SU-DHL-6 (cell line): ENCODE results near the gene SHC2.

ENCODE experiments used
- H2AFZ ChIP-seq: fragments of 200-600 bp; sonication (generic); 2 replicates; pipeline ENCODE4 v1.6.1; 2014; ENCODE audit warnings: low read depth, mild to moderate bottlenecking, moderate library complexity, mixed read lengths, antibody characterized with exemption, low read length; ENCODE audit not compliant: severe bottlenecking
- H3F3A ChIP-seq: fragments of 200-600 bp; shearing (Covaris generic); 2 replicates; pipeline ENCODE4 v1.6.0; 2016; ENCODE audit warnings: antibody characterized with exemption, mild to moderate bottlenecking; ENCODE audit not compliant: insufficient read depth
- H3K27ac ChIP-seq: fragments of 200-600 bp; sonication (generic); 2 replicates; pipeline ENCODE4 v1.5.1; 2016; ENCODE audit warnings: low read depth, mild to moderate bottlenecking, low read length, moderate library complexity, mixed read lengths
- H3K27me3 ChIP-seq: fragments of 200-600 bp; sonication (generic), shearing (Covaris generic); 2 replicates; pipeline ENCODE4 v1.6.0; 2014; ENCODE audit warnings: mild to moderate bottlenecking, low read length
- H3K36me3 ChIP-seq: fragments of 200-600 bp; sonication (generic); 2 replicates; pipeline ENCODE4 v1.6.1; 2014; ENCODE audit warnings: mild to moderate bottlenecking, low read length, mixed read lengths
- H3K4me2 ChIP-seq: fragments of 300-600, 200-600 bp; shearing (Covaris generic), sonication (generic); 2 replicates; pipeline ENCODE4 v1.6.0; 2014; ENCODE audit warnings: low read length, low read depth, mild to moderate bottlenecking; ENCODE audit not compliant: poor library complexity, severe bottlenecking
- H3K4me3 ChIP-seq: fragments of 200-600 bp; sonication (generic); 2 replicates; pipeline ENCODE4 v1.5.1; 2014; ENCODE audit warnings: antibody characterized with exemption, low read length, mild to moderate bottlenecking, mixed read lengths; ENCODE audit not compliant: insufficient read depth, poor library complexity, severe bottlenecking
- H3K79me2 ChIP-seq: fragments of 200-600 bp; sonication (generic); 2 replicates; pipeline ENCODE4 v1.6.1; 2014; ENCODE audit warnings: mild to moderate bottlenecking, low read length, moderate library complexity; ENCODE audit not compliant: insufficient read depth
- H3K9ac ChIP-seq: fragments of 200-600 bp; sonication (generic); 2 replicates; pipeline ENCODE4 v1.7.0; 2014; ENCODE audit warnings: mild to moderate bottlenecking, low read length
- H3K9me2 ChIP-seq: fragments of 200-600 bp; sonication (generic); replicated peaks from 2 replicates; pipeline ENCODE4 v1.6.1; 2014; ENCODE audit warnings: low read length; ENCODE audit not compliant: insufficient read depth
- H3K9me3 ChIP-seq: fragments of 200-600 bp; sonication (generic); 2 replicates; pipeline ENCODE4 v1.6.1; 2014; ENCODE audit warnings: low read length, mixed read lengths; ENCODE audit not compliant: insufficient read depth
- H4K20me1 ChIP-seq: fragments of 200-600 bp; sonication (generic); 2 replicates; pipeline ENCODE4 v1.6.1; 2014; ENCODE audit warnings: low read depth, mild to moderate bottlenecking, antibody characterized with exemption, low read length, moderate library complexity, mixed read lengths
- EZH2phosphoT487 ChIP-seq: fragments of 200-600 bp; sonication (generic), shearing (Covaris generic); conservative IDR thresholded peaks from 2 replicates; pipeline ENCODE4 v1.6.1; 2018; ENCODE audit warnings: mild to moderate bottlenecking, antibody characterized with exemption, low read length, moderate library complexity, mixed read lengths
- TF ChIP-seq, protein P1 (sequence below): fragments of 200-600 bp; sonication (generic); IDR thresholded peaks from one replicate; pipeline ENCODE4 v1.5.1; 2017; ENCODE audit warnings: antibody characterized with exemption, mild to moderate bottlenecking, low read length, moderate library complexity; ENCODE audit not compliant: insufficient read depth, poor library complexity, severe bottlenecking

SHC2 gene

GRCh38 chr19:399370-399769 is 61.5 kb downstream of the SHC2 start:
- Histone ChIP-seq H3K9me3 (peaks cover 4% of the 10 kb centered on the region; the same call in 1 of the 2 replicates), H4K20me1 (no peaks in the 10 kb centered on the region), H3F3A (no peaks in the 10 kb centered on the region), H2AFZ (no peak overlapping the region), H3K9me2 (no peaks in the 10 kb centered on the region), H3K4me2 (no peak overlapping the region), H3K4me3 (no peak overlapping the region), H3K27me3 (no peaks in the 10 kb centered on the region), H3K79me2 (no peaks in the 10 kb centered on the region), H3K27ac (no peak overlapping the region), H3K9ac (no peak overlapping the region), H3K36me3 (no peaks in the 10 kb centered on the region)
- TF ChIP-seq, protein P1, sequence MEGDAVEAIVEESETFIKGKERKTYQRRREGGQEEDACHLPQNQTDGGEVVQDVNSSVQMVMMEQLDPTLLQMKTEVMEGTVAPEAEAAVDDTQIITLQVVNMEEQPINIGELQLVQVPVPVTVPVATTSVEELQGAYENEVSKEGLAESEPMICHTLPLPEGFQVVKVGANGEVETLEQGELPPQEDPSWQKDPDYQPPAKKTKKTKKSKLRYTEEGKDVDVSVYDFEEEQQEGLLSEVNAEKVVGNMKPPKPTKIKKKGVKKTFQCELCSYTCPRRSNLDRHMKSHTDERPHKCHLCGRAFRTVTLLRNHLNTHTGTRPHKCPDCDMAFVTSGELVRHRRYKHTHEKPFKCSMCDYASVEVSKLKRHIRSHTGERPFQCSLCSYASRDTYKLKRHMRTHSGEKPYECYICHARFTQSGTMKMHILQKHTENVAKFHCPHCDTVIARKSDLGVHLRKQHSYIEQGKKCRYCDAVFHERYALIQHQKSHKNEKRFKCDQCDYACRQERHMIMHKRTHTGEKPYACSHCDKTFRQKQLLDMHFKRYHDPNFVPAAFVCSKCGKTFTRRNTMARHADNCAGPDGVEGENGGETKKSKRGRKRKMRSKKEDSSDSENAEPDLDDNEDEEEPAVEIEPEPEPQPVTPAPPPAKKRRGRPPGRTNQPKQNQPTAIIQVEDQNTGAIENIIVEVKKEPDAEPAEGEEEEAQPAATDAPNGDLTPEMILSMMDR: no peak
- TF ChIP-seq EZH2phosphoT487: no peak

DNA sequence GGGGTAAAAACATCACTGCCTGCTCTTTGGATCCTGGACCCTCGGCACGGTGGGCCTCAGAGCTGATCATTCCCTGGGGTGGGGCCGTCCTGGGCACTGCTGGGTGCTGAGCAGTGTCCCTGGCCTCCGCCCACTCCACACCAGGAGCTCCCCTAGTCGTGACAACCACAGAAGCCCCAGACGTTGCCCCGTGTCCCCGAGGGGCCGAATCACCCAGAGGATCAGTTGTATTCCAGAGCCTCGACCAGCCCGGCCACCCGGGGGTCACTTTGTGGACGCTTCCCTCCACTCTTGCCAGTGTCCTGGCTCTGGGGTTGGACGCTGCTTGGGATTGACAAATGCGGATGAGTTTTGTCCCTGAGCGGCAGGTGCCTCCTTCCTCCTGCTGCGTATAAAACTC is 62.1 kb downstream of the SHC2 start:
- no peaks in the 10 kb centered on the region for H4K20me1 ChIP-seq
- H3K36me3 ChIP-seq: no peaks in the 10 kb centered on the region
- no peak overlapping the region for H2AFZ ChIP-seq
- no peak overlapping the region for H3K27ac ChIP-seq
- H3K9me2 ChIP-seq: no peaks in the 10 kb centered on the region
- no peaks in the 10 kb centered on the region for H3F3A ChIP-seq
- H3K27me3 ChIP-seq: no peaks in the 10 kb centered on the region
- H3K79me2 ChIP-seq: no peaks in the 10 kb centered on the region
- no peak overlapping the region for H3K9ac ChIP-seq
- no peak overlapping the region for H3K4me3 ChIP-seq
- H3K4me2 ChIP-seq: no peak overlapping the region
- H3K9me3 ChIP-seq: peaks cover 4% of the 10 kb centered on the region; the same call in 1 of the 2 replicates
- TF ChIP-seq, protein P1: no peak
- TF ChIP-seq EZH2phosphoT487: no peak

- no peak overlapping the region for H3K27ac ChIP-seq
- no peaks in the 10 kb centered on the region for H3K9me2 ChIP-seq
- no peaks in the 10 kb centered on the region for H3K36me3 ChIP-seq
- H3K27me3 ChIP-seq: no peaks in the 10 kb centered on the region
- no peaks in the 10 kb centered on the region for H4K20me1 ChIP-seq
- H3K4me2 ChIP-seq: no peak overlapping the region
- no peaks in the 10 kb centered on the region for H3F3A ChIP-seq
- H3K9me3 ChIP-seq: peaks cover 7% of the 10 kb centered on the region; the same call in 1 of the 2 replicates
- H3K4me3 ChIP-seq: no peak overlapping the region
- H3K79me2 ChIP-seq: no peaks in the 10 kb centered on the region
- no peak overlapping the region for H3K9ac ChIP-seq
- H2AFZ ChIP-seq: no peak overlapping the region
- TF ChIP-seq EZH2phosphoT487: no peak
- TF ChIP-seq, protein P1: no peak
Measured at GRCh38 chr19:397941-398706, 62.7 kb downstream of the SHC2 start.
